NCI-H2107 (cell line): ENCODE results near the gene ZFR2.

ENCODE experiments used
- DNase-seq: peaks from one replicate; lab custom pipeline; 2025; lab: John Stamatoyannopoulos, UW

The ZFR2 gene

DNA sequence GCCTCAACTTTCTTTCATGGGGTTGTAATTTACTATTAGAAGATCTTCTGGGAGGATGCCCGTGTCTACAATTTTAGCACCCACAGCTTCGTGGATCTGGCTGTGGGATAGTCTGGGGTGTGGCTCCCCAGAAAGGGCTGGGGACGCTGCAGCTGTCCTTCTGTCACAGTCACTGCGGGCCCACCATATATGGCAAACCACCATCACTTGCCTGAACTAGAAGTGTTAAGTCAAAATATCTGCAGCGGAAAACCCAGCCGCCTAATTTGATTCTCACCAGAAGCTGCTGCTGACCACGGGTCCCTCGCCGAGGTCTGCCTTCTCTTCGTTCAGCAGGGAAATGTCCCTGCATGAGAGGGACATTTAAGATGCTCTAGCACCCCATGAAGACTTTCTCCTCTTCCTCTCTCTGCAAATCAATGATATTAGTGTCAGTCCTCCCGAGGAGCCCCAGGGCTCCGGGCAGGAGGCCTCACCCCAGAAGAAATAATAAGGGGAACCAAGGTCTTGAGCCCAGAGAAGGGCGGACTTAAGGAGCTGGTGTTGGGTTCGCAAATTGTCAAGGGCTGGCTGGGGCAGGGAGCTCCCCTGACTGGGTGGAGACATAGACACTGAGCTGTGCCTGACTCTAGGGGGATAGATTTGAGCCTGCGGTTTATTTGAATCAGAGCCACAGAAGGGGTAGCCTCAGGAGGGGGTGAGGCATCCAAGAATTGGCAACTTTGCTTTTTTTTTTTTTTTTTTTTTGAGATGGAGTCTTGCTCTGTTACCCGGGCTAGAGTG, 79.7 kb downstream of the ZFR2 start:
- no peak for DNase-seq

DNA sequence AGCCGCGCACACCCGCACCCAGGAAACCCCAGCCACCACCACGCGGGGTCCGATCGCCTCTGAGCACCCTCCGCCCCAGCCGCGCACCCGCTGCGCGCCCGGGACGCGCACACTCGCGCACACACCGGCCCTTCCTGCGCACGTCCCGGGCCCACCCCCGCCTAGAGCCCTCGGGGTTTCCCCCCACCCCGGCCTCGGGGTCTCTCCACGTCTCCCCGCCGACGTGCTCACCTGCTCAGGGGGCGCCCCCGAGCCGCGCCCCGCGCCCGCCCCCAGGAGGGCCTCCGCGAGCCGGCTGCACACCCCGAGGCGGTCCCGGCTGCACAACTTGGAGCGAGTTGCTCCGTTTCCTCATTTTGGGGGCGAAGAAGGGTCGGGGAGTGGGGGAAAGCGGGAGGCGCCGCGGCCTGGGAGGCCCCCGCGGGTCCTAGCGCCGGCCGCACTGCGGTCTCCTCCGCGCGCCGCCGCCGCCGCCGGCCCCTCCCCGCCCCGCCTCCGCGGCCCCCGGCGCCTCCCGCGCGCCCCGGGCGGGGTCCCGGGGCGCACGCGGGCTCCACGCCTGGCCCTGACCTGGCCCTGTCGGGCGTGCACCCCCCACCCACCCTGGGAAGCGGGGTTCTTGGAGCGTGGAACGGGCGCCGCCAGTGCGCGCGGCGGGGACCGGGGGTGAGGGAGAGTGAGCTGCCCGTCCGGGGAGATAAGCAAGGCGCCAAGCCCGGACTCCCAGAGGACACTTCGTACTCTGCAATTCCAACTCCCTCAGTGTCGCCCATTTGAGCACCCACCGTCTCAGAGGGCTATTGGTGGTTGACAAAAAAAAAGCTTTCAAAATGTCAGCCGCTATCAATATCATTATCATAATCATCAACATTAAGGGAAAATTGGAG, 82.7 kb downstream of the ZFR2 start, which contains the start of gene MATK:
Gene MATK (minus strand): TSS at position 444 of the 887 bp plus-strand sequence. CDS start 1,246 bp downstream, outside the sequence.
- DNase-seq: no peak

GRCh38 chr19:3785451-3785937, 83.3 kb downstream of the ZFR2 start:
- no peak for DNase-seq

GRCh38 chr19:3784607-3785450, 84.0 kb downstream of the ZFR2 start:
- DNase-seq: no peak

GRCh38 chr19:3783660-3784584, 84.9 kb downstream of the ZFR2 start:
- no peak for DNase-seq

DNA sequence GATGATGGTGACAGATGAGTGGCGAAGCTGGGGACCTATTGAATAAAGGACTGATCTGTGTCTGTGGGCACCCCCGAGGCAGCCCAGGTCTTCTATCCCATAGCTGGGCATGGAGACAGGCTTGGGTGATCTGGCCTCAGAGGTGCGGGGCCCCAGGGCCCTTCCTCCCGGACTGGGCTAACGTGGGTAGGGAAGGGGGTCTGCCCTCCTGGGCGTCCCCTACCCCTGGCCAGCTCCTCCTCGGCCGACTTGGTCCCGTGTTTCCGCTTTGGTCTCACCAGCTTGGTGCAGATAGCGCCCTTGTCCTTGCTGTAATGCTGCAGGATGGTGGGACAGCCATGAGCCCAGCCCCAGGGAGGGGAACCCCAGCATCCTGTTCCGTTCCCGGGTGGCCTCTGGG, 85.9 kb downstream of the ZFR2 start:
- DNase-seq: no peak

- DNase-seq: no peak
These were observed 86.5 kb downstream of the ZFR2 start for GRCh38 chr19:3782330-3782729.

- no peak for DNase-seq
These were observed 87.2 kb downstream of the ZFR2 start for GRCh38 chr19:3781603-3782002.

- DNase-seq: no peak
These were observed 88.0 kb downstream of the ZFR2 start for GRCh38 chr19:3780786-3781304.

GRCh38 chr19:3778899-3779723, 89.7 kb downstream of the ZFR2 start:
- no peak for DNase-seq

DNA sequence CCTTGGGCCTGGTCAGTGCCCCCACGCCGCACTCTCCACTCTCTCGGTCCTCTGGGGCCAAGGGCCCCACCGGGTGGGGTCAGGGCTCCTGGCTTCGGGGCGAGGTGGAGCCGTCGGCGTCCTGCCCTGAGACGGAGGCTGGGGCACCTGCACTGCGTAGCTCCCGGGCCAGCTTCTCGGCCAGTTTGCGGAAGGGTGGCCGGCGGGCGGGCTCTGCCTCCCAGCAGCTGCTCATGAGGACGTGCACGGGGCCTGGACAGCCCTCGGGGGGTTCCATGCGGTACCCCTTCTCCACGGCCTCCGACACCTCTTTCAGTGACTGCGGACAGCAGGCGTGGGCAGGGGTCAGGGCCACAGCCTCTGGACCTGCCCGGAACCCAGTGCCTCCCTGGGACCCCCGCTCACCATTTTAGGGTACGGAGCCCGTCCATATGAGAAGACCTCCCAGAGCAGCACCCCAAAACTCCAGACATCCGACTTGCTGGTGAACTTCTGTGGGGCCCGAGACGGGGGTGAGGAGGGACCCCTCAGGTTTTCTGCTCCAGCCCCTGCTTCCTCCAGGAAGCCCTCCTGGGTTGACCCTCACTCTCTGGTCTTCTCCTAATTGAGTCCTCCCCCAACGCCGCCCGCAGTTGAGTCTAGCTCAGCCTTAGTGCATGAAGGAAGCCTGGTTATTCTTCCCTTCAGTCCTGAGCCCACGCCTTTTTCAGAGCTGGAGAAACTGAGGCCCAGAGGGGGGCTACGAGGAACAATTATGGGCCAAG, 90.6 kb downstream of the ZFR2 start:
- no peak for DNase-seq

- no peak for DNase-seq
These were observed 92.3 kb downstream of the ZFR2 start for GRCh38 chr19:3776479-3777040.

GRCh38 chr19:3775831-3776230, 93.0 kb downstream of the ZFR2 start:
- DNase-seq: no peak

GRCh38 chr19:3775374-3775711, 93.5 kb downstream of the ZFR2 start:
- DNase-seq: no peak

DNA sequence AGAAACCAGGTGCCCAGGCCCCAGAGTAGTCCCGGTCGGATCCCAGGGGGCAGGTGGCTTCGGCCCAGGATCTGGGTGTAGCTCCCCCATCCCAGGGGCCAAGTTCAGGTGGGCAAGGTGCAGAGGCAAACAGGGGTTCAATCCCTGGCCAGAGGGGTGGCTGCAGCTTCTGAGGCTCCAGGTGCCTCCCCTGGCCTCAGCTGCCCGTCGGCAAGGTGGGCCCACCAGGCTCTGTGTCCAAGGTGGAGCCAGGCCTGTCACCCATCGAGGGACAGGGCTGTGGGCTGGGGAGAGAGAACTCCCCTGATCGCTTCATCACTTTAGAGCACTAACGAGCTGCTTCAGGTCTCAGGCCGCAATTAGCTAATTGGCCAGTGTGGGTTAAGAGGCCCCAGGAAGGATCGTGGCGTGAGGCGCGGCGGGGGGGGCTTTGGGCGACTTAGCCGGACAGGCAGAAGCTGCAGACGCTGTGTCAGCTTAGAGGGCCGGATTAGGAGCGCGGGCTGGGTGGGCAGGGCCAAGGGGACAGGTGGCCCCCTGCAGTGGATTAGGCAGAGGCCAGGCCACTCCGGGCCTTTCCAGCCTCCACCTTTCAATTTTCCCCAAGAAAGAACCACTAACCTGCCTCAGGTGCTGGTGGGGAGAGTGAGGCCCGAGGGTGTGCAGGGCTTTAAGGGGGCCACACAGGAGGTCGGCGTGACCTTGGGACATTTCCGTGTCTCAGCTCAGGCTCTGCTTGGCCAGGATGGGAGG, 94.0 kb downstream of the ZFR2 start:
- no peak for DNase-seq

GRCh38 chr19:3773814-3774515, 94.9 kb downstream of the ZFR2 start:
- DNase-seq: no peak

- DNase-seq: no peak
These were observed 96.9 kb downstream of the ZFR2 start, which contains the start of gene RAX2 for GRCh38 chr19:3771906-3772455. TSS of gene RAX2 (minus strand) at chr19:3772228. CDS start at chr19:3771742, 486 bp downstream.
